Osteoblast (primary cell): ENCODE results near the gene BNIP3. TPM values are rescaled to one million over a fixed set of nuclear protein-coding genes. Genes with fewer than 3 reads are reported as not detected.
A peak's percentile ranks its signal among the peaks of the same experiment; 100 is the strongest.

Experiments used
- DNase-seq: peaks from one replicate; pipeline ENCODE4 v3.0.0; 2011; ENCODE audit warnings: low spot score, mixed read lengths; ENCODE audit not compliant: insufficient read length; ENCODE audit errors: missing footprints
- H2AFZ ChIP-seq: 2 replicates; pipeline ENCODE4 v1.6.0; 2011; ENCODE audit warnings: mild to moderate bottlenecking, low read length
- H3K27ac ChIP-seq: 2 replicates; pipeline ENCODE4 v1.5.1; 2011; ENCODE audit warnings: mild to moderate bottlenecking, low read depth, low read length, moderate library complexity
- H3K27me3 ChIP-seq: 2 replicates; pipeline ENCODE4 v1.6.0; 2012; ENCODE audit warnings: mild to moderate bottlenecking, control low read depth, inconsistent platforms, low read length, moderate library complexity; ENCODE audit not compliant: insufficient read depth
- H3K36me3 ChIP-seq: 2 replicates; pipeline ENCODE4 v1.5.1; 2011; ENCODE audit warnings: mild to moderate bottlenecking, low read length, control low read depth, moderate library complexity; ENCODE audit not compliant: insufficient read depth
- H3K4me1 ChIP-seq: 2 replicates; pipeline ENCODE4 v1.5.1; 2011; ENCODE audit warnings: mild to moderate bottlenecking, low read length, control low read depth, moderate library complexity; ENCODE audit not compliant: insufficient read depth
- H3K4me2 ChIP-seq: 2 replicates; pipeline ENCODE4 v1.6.0; 2011; ENCODE audit warnings: mild to moderate bottlenecking, low read length; ENCODE audit not compliant: insufficient read depth
- H3K4me3 ChIP-seq: fragments of 200-600 bp; sonication (generic); 3 replicates; pipeline ENCODE4 v1.5.1; 2012; ENCODE audit warnings: mild to moderate bottlenecking, low read length, inconsistent platforms; ENCODE audit not compliant: insufficient read depth
- H3K79me2 ChIP-seq: 2 replicates; pipeline ENCODE4 v1.6.0; 2012; ENCODE audit warnings: mild to moderate bottlenecking, low read length, control low read depth, inconsistent platforms; ENCODE audit not compliant: insufficient read depth
- H3K9me3 ChIP-seq: 2 replicates; pipeline ENCODE4 v1.5.1; 2011; ENCODE audit warnings: low read depth, low read length, control low read depth
- H4K20me1 ChIP-seq: 2 replicates; pipeline ENCODE4 v1.6.0; 2012; ENCODE audit warnings: mild to moderate bottlenecking, low read length, control low read depth; ENCODE audit not compliant: insufficient read depth
- CTCF ChIP-seq: IDR thresholded peaks from 2 replicates; pipeline ENCODE4 v1.5.1; 2011; ENCODE audit warnings: mild to moderate bottlenecking, low read depth, low read length, moderate library complexity; ENCODE audit errors: extremely low read depth
- total RNA-seq: library from RNA; depleted of rRNA; stranded (reverse); fragments of >200 nt; gene quantifications from 2 replicates; pipeline ENCODE4 v1.2.3, GENCODE V29; 2012

The BNIP3 gene
- total RNA-seq, 1 donor = 112 TPM

DNA sequence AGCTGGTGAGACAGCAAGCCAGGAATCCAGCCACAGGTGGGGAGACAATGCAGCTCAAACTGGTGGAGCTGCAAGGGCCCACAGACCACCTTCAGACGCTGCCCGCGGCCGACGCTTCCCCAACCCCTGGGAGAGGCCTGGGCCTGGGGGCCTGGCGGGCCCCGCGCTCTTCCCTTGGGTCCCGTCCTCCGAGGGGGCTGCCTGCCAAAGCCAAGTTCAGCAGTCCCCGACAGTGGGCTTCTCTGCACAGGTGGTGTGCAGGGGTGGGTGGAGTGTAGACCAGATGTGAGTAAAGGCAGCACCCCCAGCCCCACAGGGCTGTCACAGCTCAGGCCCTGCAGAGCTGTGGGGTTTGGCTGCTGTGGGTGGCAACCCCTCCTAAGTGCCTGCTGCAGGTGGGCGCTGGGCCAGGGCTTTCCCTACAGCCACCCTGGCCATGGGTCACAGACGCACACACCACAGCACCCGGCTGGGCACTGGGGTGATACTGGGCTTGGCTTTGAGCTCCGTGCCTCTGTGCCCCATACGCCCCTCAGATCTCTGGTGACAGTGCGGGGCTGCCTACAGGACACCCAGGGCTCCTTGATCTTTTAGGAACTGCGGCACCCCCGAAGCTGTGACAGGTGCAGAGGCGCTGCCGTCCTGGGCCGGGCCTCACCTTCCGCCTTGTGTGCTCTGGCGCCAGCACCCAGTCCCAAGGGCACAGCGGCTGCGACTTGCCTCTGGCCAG lies 20.5 kb downstream of the BNIP3 start:
- H3K27ac ChIP-seq = peak overlapping the region; percentile 15
- H3K4me3 ChIP-seq = peak overlapping the region; percentile 64
- TF ChIP-seq CTCF = no peak
- H3K4me1 ChIP-seq = peaks cover 22% of the 10 kb centered on the region
- H3K36me3 ChIP-seq = peaks cover 17% of the 10 kb centered on the region
- H4K20me1 ChIP-seq = no peaks in the 10 kb centered on the region
- H3K9me3 ChIP-seq = no peaks in the 10 kb centered on the region
- no peaks in the 10 kb centered on the region for H3K79me2 ChIP-seq
- H3K4me2 ChIP-seq = peak overlapping the region; percentile 81
- no peak overlapping the region for H2AFZ ChIP-seq
- no peak for DNase-seq
- H3K27me3 ChIP-seq = no peaks in the 10 kb centered on the region

- no peak overlapping the region for H3K4me3 ChIP-seq
- no peak overlapping the region for H3K27ac ChIP-seq
- no peak for TF ChIP-seq CTCF
- H3K27me3 ChIP-seq = no peaks in the 10 kb centered on the region
- no peak overlapping the region for H2AFZ ChIP-seq
- no peak for DNase-seq
- H3K9me3 ChIP-seq = no peaks in the 10 kb centered on the region
- no peaks in the 10 kb centered on the region for H3K79me2 ChIP-seq
- H3K4me1 ChIP-seq = peaks cover 22% of the 10 kb centered on the region
- no peaks in the 10 kb centered on the region for H4K20me1 ChIP-seq
- peaks cover 19% of the 10 kb centered on the region for H3K36me3 ChIP-seq
- H3K4me2 ChIP-seq = no peak overlapping the region
Observed at GRCh38 chr10:131960631-131961046, 21.1 kb downstream of the BNIP3 start.

DNA sequence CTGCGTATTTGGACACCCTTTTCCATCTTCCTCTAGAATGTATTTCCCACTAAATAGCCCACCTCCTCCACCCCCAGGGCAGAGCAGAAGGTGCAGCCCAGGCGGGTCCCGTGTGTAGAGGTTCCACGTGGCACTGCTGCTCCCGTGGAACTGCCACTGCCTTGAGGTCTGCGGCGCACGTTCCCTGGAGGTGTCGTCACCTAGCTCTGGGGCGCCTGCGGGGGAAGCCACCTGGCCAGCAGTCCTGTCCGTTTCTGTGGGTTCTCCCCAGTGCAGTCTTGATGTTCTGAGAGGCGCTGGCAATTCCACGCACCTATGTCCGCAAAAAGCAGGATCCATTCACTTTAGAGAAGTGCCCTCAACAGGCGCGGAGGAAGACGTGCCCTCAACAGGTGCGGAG lies 21.9 kb downstream of the BNIP3 start:
- Histone ChIP-seq H2AFZ (no peak overlapping the region), H3K36me3 (peaks cover 22% of the 10 kb centered on the region), H4K20me1 (no peaks in the 10 kb centered on the region), H3K4me1 (peaks cover 19% of the 10 kb centered on the region), H3K4me3 (no peak overlapping the region), H3K79me2 (no peaks in the 10 kb centered on the region), H3K27me3 (no peaks in the 10 kb centered on the region), H3K4me2 (no peak overlapping the region), H3K27ac (no peak overlapping the region), H3K9me3 (no peaks in the 10 kb centered on the region)
- DNase-seq = no peak
- no peak for TF ChIP-seq CTCF

DNA sequence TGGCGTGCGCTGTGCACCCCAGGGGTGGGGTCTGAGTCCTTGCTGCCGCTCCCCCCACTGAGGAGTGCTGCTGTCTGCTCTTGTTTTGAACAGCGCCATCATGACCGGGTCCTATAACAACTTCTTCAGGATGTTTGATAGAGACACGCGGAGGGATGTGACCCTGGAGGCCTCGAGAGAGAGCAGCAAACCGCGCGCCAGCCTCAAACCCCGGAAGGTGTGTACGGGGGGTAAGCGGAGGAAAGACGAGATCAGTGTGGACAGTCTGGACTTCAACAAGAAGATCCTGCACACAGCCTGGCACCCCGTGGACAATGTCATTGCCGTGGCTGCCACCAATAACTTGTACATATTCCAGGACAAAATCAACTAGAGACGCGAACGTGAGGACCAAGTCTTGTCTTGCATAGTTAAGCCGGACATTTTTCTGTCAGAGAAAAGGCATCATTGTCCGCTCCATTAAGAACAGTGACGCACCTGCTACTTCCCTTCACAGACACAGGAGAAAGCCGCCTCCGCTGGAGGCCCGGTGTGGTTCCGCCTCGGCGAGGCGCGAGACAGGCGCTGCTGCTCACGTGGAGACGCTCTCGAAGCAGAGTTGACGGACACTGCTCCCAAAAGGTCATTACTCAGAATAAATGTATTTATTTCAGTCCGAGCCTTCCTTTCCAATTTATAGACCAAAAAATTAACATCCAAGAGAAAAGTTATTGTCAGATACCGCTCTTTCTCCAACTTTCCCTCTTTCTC lies 26.0 kb downstream of the BNIP3 start:
- Histone ChIP-seq H2AFZ (no peak overlapping the region), H3K36me3 (peaks cover 25% of the 10 kb centered on the region), H3K4me2 (no peak overlapping the region), H3K79me2 (peaks cover 7% of the 10 kb centered on the region), H3K4me1 (no peaks in the 10 kb centered on the region), H3K27ac (no peak overlapping the region), H4K20me1 (peaks cover 4% of the 10 kb centered on the region), H3K4me3 (no peak overlapping the region), H3K27me3 (no peaks in the 10 kb centered on the region), H3K9me3 (no peaks in the 10 kb centered on the region)
- TF ChIP-seq CTCF = no peak
- DNase-seq = no peak
